ENCODE measurements around the gene SCG5. TPM values are rescaled to one million over a fixed set of nuclear protein-coding genes. Genes with fewer than 3 reads are reported as not detected.
A peak's percentile ranks its signal among the peaks of the same experiment; 100 is the strongest.

SCG5 gene
- total RNA-seq, 1 experiment from 2014 or later = 23.9 TPM

DNA sequence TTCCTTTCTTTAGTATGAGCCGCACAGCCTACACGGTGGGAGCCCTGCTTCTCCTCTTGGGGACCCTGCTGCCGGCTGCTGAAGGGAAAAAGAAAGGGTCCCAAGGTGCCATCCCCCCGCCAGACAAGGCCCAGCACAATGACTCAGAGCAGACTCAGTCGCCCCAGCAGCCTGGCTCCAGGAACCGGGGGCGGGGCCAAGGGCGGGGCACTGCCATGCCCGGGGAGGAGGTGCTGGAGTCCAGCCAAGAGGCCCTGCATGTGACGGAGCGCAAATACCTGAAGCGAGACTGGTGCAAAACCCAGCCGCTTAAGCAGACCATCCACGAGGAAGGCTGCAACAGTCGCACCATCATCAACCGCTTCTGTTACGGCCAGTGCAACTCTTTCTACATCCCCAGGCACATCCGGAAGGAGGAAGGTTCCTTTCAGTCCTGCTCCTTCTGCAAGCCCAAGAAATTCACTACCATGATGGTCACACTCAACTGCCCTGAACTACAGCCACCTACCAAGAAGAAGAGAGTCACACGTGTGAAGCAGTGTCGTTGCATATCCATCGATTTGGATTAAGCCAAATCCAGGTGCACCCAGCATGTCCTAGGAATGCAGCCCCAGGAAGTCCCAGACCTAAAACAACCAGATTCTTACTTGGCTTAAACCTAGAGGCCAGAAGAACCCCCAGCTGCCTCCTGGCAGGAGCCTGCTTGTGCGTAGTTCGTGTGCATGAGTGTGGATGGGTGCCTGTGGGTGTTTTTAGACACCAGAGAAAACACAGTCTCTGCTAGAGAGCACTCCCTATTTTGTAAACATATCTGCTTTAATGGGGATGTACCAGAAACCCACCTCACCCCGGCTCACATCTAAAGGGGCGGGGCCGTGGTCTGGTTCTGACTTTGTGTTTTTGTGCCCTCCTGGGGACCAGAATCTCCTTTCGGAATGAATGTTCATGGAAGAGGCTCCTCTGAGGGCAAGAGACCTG is 89.5 kb downstream of the SCG5 start:
- Histone ChIP-seq H2BK5ac (ENCODE audit: insufficient read length, low read length) (no peak overlapping the region), H2AK5ac (ENCODE audit: insufficient read length, low read length) (no peak overlapping the region), H3K4me1 (ENCODE audit: insufficient read depth, low read length) (no peaks in the 10 kb centered on the region; the same call in 1 of the 2 replicates), H2AFZ (ENCODE audit: low read length) (no peak overlapping the region), H2BK15ac (ENCODE audit: low read depth, low read length) (no peak overlapping the region), H3K4me2 (ENCODE audit: insufficient read depth, insufficient read length, low read length) (peak overlapping the region; percentile 0), H3K9me3 (ENCODE audit: control insufficient read depth, low read depth, low read length) (no peaks in the 10 kb centered on the region), H3K27ac (ENCODE audit: insufficient read length, low read depth, low read length) (no peak overlapping the region), H3K18ac (ENCODE audit: insufficient read length, low read depth, low read length) (no peak overlapping the region), H3K23me2 (ENCODE audit: insufficient read length, low read depth, low read length, poor library complexity, severe bottlenecking) (no peaks in the 10 kb centered on the region), H3K79me2 (ENCODE audit: insufficient read depth, low read length) (no peaks in the 10 kb centered on the region), H4K20me1 (ENCODE audit: control insufficient read depth, insufficient read depth, insufficient read length) (no peaks in the 10 kb centered on the region), H4K8ac (replicated peaks; ENCODE audit: insufficient read length, low read depth, low read length) (no peak overlapping the region), H4K5ac (ENCODE audit: insufficient read length, low read depth, low read length) (no peak overlapping the region), H3K4ac (ENCODE audit: low read depth, low read length) (no peak overlapping the region), H3T11ph (ENCODE audit: low read length) (no peak overlapping the region), H3K27me3 (ENCODE audit: insufficient read depth, low read length) (no peaks in the 10 kb centered on the region; the same call in 1 of the 2 replicates), H4K91ac (ENCODE audit: insufficient read length, low read depth, low read length) (no peak overlapping the region), H3K14ac (ENCODE audit: insufficient read depth, low read length) (no peak overlapping the region), H2BK20ac (ENCODE audit: low read depth, low read length, poor library complexity, severe bottlenecking) (no peak overlapping the region), H3K79me1 (ENCODE audit: insufficient read depth, low read depth, low read length, poor library complexity, severe bottlenecking) (no peaks in the 10 kb centered on the region), H3K56ac (ENCODE audit: insufficient read length, low read depth, low read length) (no peak overlapping the region), H2BK120ac (ENCODE audit: low read depth, low read length, poor library complexity, severe bottlenecking) (no peak overlapping the region), H3K9ac (ENCODE audit: extremely low read depth, insufficient read length, low read length) (no peak overlapping the region), H3K23ac (ENCODE audit: insufficient read length, low read depth, low read length) (no peak overlapping the region), H2BK12ac (ENCODE audit: insufficient read length, low read depth, low read length) (no peak overlapping the region)
- Mint-ChIP-seq H3K4me3 (peak overlapping the region in 1 of 2 experiments; percentile 14; a peak in 3 of 5 replicates), H3K9me3 (peaks cover 0 to 2% of the 10 kb centered on the region in 2 experiments; a peak in 3 of 5 replicates), H3K36me3 (ENCODE audit: insufficient read depth in 1 of 3, low read depth in 3 of 3) (no peaks in the 10 kb centered on the region; a peak in 1 of 7 replicates), H3K27me3 (ENCODE audit: low read depth) (peaks cover 10% of the 10 kb centered on the region), H3K27ac (no peak overlapping the region), H3K4me1 (peaks cover 23% of the 10 kb centered on the region in 2 experiments)
- DNase-seq = peak; percentile 89
- TF ChIP-seq, protein P1, sequence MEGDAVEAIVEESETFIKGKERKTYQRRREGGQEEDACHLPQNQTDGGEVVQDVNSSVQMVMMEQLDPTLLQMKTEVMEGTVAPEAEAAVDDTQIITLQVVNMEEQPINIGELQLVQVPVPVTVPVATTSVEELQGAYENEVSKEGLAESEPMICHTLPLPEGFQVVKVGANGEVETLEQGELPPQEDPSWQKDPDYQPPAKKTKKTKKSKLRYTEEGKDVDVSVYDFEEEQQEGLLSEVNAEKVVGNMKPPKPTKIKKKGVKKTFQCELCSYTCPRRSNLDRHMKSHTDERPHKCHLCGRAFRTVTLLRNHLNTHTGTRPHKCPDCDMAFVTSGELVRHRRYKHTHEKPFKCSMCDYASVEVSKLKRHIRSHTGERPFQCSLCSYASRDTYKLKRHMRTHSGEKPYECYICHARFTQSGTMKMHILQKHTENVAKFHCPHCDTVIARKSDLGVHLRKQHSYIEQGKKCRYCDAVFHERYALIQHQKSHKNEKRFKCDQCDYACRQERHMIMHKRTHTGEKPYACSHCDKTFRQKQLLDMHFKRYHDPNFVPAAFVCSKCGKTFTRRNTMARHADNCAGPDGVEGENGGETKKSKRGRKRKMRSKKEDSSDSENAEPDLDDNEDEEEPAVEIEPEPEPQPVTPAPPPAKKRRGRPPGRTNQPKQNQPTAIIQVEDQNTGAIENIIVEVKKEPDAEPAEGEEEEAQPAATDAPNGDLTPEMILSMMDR (conservative IDR thresholded peaks at IDR 0.05) = no peak
- WGBS (ENCODE audit: extremely low coverage, insufficient read length, low lambda C conversion rate) = no CpG with 5 or more reads among the region's 27 CpGs

Measured in H9 (cell line).